ENCODE results near the gene HMCES.

Gene HMCES

DNA sequence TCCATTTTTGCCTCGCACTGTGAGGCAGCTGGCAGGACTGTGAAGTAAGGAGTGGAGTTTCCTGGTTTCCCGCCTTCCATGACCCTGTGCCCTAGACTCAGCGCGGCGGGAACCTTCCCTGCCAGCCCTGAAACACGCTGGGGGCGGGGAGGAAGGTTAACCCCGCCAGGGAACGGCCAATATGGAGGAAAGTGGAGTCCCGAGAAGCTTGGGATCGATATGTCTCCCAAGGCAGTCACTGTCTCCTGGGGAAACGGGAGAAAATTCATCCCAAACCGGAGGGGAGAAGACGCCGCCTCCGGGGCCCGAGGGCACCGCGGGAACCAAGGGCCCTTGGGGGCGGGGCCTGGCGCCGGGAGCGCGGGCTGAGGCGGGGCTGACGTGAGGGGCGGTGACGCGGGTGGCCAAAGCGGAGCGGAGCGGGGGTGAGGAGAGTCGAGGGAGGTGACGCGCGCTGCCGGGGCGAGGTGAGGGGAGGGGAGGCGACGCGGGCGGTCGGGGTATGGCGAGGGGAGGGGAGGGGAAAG, at the start of gene HMCES:
TSS of gene HMCES (plus strand) at position 432 of the 527 bp plus-strand sequence. CDS start 863 bp downstream, outside the sequence.
- CTCF ChIA-PET, result interaction anchor here (0.6 kb wide), 1 partner anchor 161 kb away, joined by 3 read pairs; no protein-coding TSS in a partner anchor
- peak within 1 kb of the TSS; percentile 83 for H3K4me3 ChIP-seq (ENCODE audit: low read depth, low read length)
- peaks cover 4% of the 10 kb centered on the region for H3K4me1 ChIP-seq (ENCODE audit: control insufficient read depth, insufficient read depth, low read length)
- H3K27ac ChIP-seq (ENCODE audit: extremely low read depth, low read depth, low read length), result peak within 1 kb of the TSS; percentile 91
- POLR2A ChIA-PET, result interaction anchor here (0.6 to 3.5 kb wide), 5 partner anchors 17 to 37 kb away, joined by 3 to 42 read pairs (median 3); a partner anchor contains a TSS
- peaks cover 12 to 64% of the 10 kb centered on the region in 2 experiments for H3K36me3 ChIP-seq (ENCODE audit: control insufficient read depth in 2 of 2, insufficient read depth in 1 of 2, low read length in 2 of 2)
- H3K9me3 ChIP-seq (ENCODE audit: control insufficient read depth, insufficient read depth, low read depth, low read length), result no peaks in the 10 kb centered on the region
- TF ChIP-seq, protein P1, sequence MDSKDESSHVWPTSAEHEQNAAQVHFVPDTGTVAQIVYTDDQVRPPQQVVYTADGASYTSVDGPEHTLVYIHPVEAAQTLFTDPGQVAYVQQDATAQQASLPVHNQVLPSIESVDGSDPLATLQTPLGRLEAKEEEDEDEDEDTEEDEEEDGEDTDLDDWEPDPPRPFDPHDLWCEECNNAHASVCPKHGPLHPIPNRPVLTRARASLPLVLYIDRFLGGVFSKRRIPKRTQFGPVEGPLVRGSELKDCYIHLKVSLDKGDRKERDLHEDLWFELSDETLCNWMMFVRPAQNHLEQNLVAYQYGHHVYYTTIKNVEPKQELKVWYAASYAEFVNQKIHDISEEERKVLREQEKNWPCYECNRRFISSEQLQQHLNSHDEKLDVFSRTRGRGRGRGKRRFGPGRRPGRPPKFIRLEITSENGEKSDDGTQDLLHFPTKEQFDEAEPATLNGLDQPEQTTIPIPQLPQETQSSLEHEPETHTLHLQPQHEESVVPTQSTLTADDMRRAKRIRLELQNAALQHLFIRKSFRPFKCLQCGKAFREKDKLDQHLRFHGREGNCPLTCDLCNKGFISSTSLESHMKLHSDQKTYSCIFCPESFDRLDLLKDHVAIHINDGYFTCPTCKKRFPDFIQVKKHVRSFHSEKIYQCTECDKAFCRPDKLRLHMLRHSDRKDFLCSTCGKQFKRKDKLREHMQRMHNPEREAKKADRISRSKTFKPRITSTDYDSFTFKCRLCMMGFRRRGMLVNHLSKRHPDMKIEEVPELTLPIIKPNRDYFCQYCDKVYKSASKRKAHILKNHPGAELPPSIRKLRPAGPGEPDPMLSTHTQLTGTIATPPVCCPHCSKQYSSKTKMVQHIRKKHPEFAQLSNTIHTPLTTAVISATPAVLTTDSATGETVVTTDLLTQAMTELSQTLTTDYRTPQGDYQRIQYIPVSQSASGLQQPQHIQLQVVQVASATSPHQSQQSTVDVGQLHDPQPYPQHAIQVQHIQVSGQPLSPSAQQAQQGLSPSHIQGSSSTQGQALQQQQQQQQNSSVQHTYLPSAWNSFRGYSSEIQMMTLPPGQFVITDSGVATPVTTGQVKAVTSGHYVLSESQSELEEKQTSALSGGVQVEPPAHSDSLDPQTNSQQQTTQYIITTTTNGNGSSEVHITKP (tag by site-specific recombination; IDR thresholded peaks at IDR 0.05), result peak; percentile 63
- no peak for TF ChIP-seq ZNF266 (tag by site-specific recombination; IDR thresholded peaks at IDR 0.05; ENCODE audit: low read depth)
- no peak for TF ChIP-seq ZNF530 (tag by site-specific recombination; IDR thresholded peaks at IDR 0.05; ENCODE audit: low read depth)
- TF ChIP-seq RBAK (tag by site-specific recombination; IDR thresholded peaks at IDR 0.05), result no peak
- no peak for TF ChIP-seq ZNF558 (tag by site-specific recombination; IDR thresholded peaks at IDR 0.05)
- peak; percentile 64 for TF ChIP-seq WT1 (tag by site-specific recombination; IDR thresholded peaks at IDR 0.05)
- TF ChIP-seq ZNF626 (tag by site-specific recombination; IDR thresholded peaks at IDR 0.05), result no peak
- no peak for TF ChIP-seq ZNF792 (tag by site-specific recombination; IDR thresholded peaks at IDR 0.05)
- no peak for TF ChIP-seq ZNF529 (tag by site-specific recombination; IDR thresholded peaks at IDR 0.05; ENCODE audit: insufficient replicate concordance)
- no peak for TF ChIP-seq ZNF747 (tag by site-specific recombination; IDR thresholded peaks at IDR 0.05)
- TF ChIP-seq ZNF664 (tag by site-specific recombination; IDR thresholded peaks at IDR 0.05), result no peak
- peak; percentile 64 for TF ChIP-seq ZNF366 (tag by site-specific recombination; conservative IDR thresholded peaks at IDR 0.05)
- no peak for TF ChIP-seq ZNF555 (tag by site-specific recombination; conservative IDR thresholded peaks at IDR 0.05)
- TF ChIP-seq ZNF169 (tag by site-specific recombination; IDR thresholded peaks at IDR 0.05), result no peak
- TF ChIP-seq SCRT2 (tag by site-specific recombination; IDR thresholded peaks at IDR 0.05), result no peak
- TF ChIP-seq SCRT1 (tag by site-specific recombination; IDR thresholded peaks at IDR 0.05; ENCODE audit: borderline replicate concordance), result no peak
- peak; percentile 80 for TF ChIP-seq ZNF341 (tag by site-specific recombination; IDR thresholded peaks at IDR 0.05; ENCODE audit: low read depth)
- no peak for TF ChIP-seq TCF7L2 (IDR thresholded peaks at IDR 0.05; ENCODE audit: borderline replicate concordance, low read depth, low read length)
- no peak for TF ChIP-seq ZNF221 (tag by site-specific recombination; IDR thresholded peaks at IDR 0.05; ENCODE audit: borderline replicate concordance)
- no peak for TF ChIP-seq ZNF776 (tag by site-specific recombination; IDR thresholded peaks at IDR 0.05; ENCODE audit: borderline replicate concordance)
- TF ChIP-seq ZNF19 (tag by site-specific recombination; IDR thresholded peaks at IDR 0.05; ENCODE audit: low read depth), result no peak
- no peak for TF ChIP-seq HOXC10 (CRISPR knock-in tag; IDR thresholded peaks at IDR 0.05)
- TF ChIP-seq ZSCAN23 (tag by site-specific recombination; IDR thresholded peaks at IDR 0.05), result no peak
- no peak for TF ChIP-seq ZNF791 (tag by site-specific recombination; IDR thresholded peaks at IDR 0.05)
- no peak for TF ChIP-seq OSR2 (tag by site-specific recombination; IDR thresholded peaks at IDR 0.05)
- TF ChIP-seq, protein P2, sequence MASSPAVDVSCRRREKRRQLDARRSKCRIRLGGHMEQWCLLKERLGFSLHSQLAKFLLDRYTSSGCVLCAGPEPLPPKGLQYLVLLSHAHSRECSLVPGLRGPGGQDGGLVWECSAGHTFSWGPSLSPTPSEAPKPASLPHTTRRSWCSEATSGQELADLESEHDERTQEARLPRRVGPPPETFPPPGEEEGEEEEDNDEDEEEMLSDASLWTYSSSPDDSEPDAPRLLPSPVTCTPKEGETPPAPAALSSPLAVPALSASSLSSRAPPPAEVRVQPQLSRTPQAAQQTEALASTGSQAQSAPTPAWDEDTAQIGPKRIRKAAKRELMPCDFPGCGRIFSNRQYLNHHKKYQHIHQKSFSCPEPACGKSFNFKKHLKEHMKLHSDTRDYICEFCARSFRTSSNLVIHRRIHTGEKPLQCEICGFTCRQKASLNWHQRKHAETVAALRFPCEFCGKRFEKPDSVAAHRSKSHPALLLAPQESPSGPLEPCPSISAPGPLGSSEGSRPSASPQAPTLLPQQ (tag by site-specific recombination; IDR thresholded peaks at IDR 0.05), result peak; percentile 32; the same call in 1 of the 2 replicates
- TF ChIP-seq ZNF76 (tag by site-specific recombination; IDR thresholded peaks at IDR 0.05; ENCODE audit: borderline replicate concordance, low read depth), result 0 out of 2 replicates have a peak, but pooled peaks have one; percentile 58
- no peak for TF ChIP-seq SETDB1 (IDR thresholded peaks at IDR 0.05; ENCODE audit: insufficient read length, low read length)
- TF ChIP-seq ZNF629 (tag by site-specific recombination; IDR thresholded peaks at IDR 0.05), result peak; percentile 59
- no peak for TF ChIP-seq ZNF837 (tag by site-specific recombination; IDR thresholded peaks at IDR 0.05)
- no peak for TF ChIP-seq ZNF138 (tag by site-specific recombination; IDR thresholded peaks at IDR 0.05; ENCODE audit: borderline replicate concordance)
- TF ChIP-seq ZBTB1 (tag by site-specific recombination; IDR thresholded peaks at IDR 0.05), result no peak
- TF ChIP-seq PRDM1 (tag by site-specific recombination; IDR thresholded peaks at IDR 0.05), result peak; percentile 54; the same call in 1 of the 2 replicates
- no peak for TF ChIP-seq ZNF416 (tag by site-specific recombination; IDR thresholded peaks at IDR 0.05)
- no peak for TF ChIP-seq ZNF37A (tag by site-specific recombination; IDR thresholded peaks at IDR 0.05)
